ENCODE measurements around the gene CDH24. TPM values are rescaled to one million over a fixed set of nuclear protein-coding genes. Genes with fewer than 3 reads are reported as not detected.

The CDH24 gene
- total RNA-seq, 1 experiment from 2014 or later = 9.0 TPM

- Histone ChIP-seq H3K9me3 (ENCODE audit: control insufficient read depth, insufficient read depth, low read depth, low read length) (no peaks in the 10 kb centered on the region), H3K36me3 (ENCODE audit: control insufficient read depth, insufficient read depth, low read length) (no peaks in the 10 kb centered on the region), H3K27me3 (ENCODE audit: control insufficient read depth, insufficient read depth, low read length) (no peaks in the 10 kb centered on the region), H3K4me1 (ENCODE audit: control insufficient read depth, insufficient read depth, low read length) (peaks cover 4% of the 10 kb centered on the region), H3K4me3 (ENCODE audit: low read depth in 2 of 2, low read length in 2 of 2) (no peak overlapping the region), H3K27ac (ENCODE audit: low read length) (no peak overlapping the region)
- DNase-seq (ENCODE audit: low read depth, low spot score) = no peak
- ChIA-PET CTCF (interaction anchor here (0.5 to 0.6 kb wide), 2 partner anchors 45 to 57 kb away, joined by 6 to 7 read pairs; no protein-coding TSS in a partner anchor), POLR2A (no interaction called here)
- no peak for TF ChIP-seq TCF7L2 (IDR thresholded peaks at IDR 0.05; ENCODE audit: low read depth, low read length)
- no peak for ATAC-seq
- intact Hi-C loops (cut with micrococcal nuclease; ENCODE audit: unreplicated experiment) (no loop called here), in situ Hi-C loops (cut with HindIII; ENCODE audit: low pct_unique_long_range_greater_than_20kb, low sequenced_read_pairs) (no loop called here)
- BruUV-seq (replicated peaks) = no TSS peak
Observed at GRCh38 chr14:23000860-23001259, 56.5 kb downstream of the CDH24 start.

DNA sequence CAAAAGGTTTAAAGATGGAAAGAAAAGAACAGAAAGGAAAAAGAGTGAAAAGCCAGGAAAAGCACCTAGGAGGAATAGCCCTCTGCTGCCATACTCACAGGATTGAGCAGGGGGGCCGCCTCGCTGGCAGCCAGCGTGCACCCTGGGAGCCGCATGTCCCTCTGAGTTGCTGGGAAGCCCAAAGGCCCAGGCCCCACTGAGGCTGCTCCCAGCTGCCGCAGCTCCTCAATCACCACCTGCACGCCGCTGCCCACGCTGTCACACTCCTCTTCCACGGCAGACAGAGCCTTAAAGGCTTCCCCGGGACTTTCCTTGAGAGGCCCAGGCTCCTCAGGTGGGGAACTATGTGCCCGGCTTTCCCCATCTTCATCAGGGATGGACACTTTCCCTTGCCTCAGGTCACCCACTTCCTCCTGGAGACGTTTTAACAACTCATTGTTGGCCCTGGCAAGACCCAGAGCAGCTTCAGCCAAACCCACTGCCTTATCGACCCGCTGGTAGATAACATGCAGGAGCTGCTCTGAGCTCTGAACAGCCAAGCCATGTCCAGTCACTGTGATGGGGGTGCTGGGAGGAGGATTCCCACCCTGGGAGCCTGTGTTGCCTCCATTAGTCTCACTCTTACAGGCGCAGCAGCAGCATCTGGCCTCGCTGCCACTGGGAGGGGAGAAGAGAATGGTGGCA, 58.8 kb downstream of the CDH24 start:
- TF ChIP-seq CTCF (IDR thresholded peaks at IDR 0.05) (no peak), REST (IDR thresholded peaks at IDR 0.05; ENCODE audit: insufficient read depth in 1 of 2, low read depth in 2 of 2, low read length in 1 of 2) (no peak), POLR2AphosphoS5 (IDR thresholded peaks at IDR 0.05; ENCODE audit: low read depth, low read length) (no peak), SIN3A (IDR thresholded peaks at IDR 0.05; ENCODE audit: borderline replicate concordance, insufficient read depth, low read depth, low read length) (no peak), TCF7L2 (IDR thresholded peaks at IDR 0.05; ENCODE audit: low read depth, low read length) (no peak)
- no peak for DNase-seq (ENCODE audit: low read depth, low spot score)
- Histone ChIP-seq H3K27me3 (ENCODE audit: control insufficient read depth, insufficient read depth, low read length) (no peaks in the 10 kb centered on the region), H3K4me3 (ENCODE audit: low read depth in 2 of 2, low read length in 2 of 2) (no peak overlapping the region), H3K27ac (ENCODE audit: low read length) (no peak overlapping the region), H3K36me3 (ENCODE audit: control insufficient read depth, insufficient read depth, low read length) (no peaks in the 10 kb centered on the region), H3K4me1 (ENCODE audit: control insufficient read depth, insufficient read depth, low read length) (peaks cover 5% of the 10 kb centered on the region; the same call in 1 of the 2 replicates), H3K9me3 (ENCODE audit: control insufficient read depth, insufficient read depth, low read depth, low read length) (no peaks in the 10 kb centered on the region)
- no TSS peak for BruUV-seq (replicated peaks)
- intact Hi-C loops (cut with micrococcal nuclease; ENCODE audit: unreplicated experiment) = no loop called here
- ATAC-seq = no peak
- in situ Hi-C loops (cut with HindIII; ENCODE audit: low pct_unique_long_range_greater_than_20kb, low sequenced_read_pairs) = no loop called here
- CTCF ChIA-PET = interaction anchor here (0.6 kb wide), 1 partner anchor 49 kb away, joined by 3 read pairs; no protein-coding TSS in a partner anchor
- POLR2A ChIA-PET = no interaction called here

GRCh38 chr14:22997676-22998323, 59.5 kb downstream of the CDH24 start:
- in situ Hi-C loops (cut with HindIII; ENCODE audit: low pct_unique_long_range_greater_than_20kb, low sequenced_read_pairs) = no loop called here
- Histone ChIP-seq H3K4me1 (ENCODE audit: control insufficient read depth, insufficient read depth, low read length) (peaks cover 5% of the 10 kb centered on the region; the same call in 1 of the 2 replicates), H3K4me3 (ENCODE audit: low read depth in 2 of 2, low read length in 2 of 2) (no peak overlapping the region), H3K27me3 (ENCODE audit: control insufficient read depth, insufficient read depth, low read length) (no peaks in the 10 kb centered on the region), H3K36me3 (ENCODE audit: control insufficient read depth, insufficient read depth, low read length) (no peaks in the 10 kb centered on the region), H3K9me3 (ENCODE audit: control insufficient read depth, insufficient read depth, low read depth, low read length) (no peaks in the 10 kb centered on the region), H3K27ac (ENCODE audit: low read length) (no peak overlapping the region)
- intact Hi-C loops (cut with micrococcal nuclease; ENCODE audit: unreplicated experiment) = no loop called here
- DNase-seq (ENCODE audit: low read depth, low spot score) = no peak
- no peak for ATAC-seq
- no TSS peak for BruUV-seq (replicated peaks)
- TF ChIP-seq CTCF (IDR thresholded peaks at IDR 0.05) (no peak), REST (IDR thresholded peaks at IDR 0.05; ENCODE audit: insufficient read depth in 1 of 2, low read depth in 2 of 2, low read length in 1 of 2) (no peak), POLR2AphosphoS5 (IDR thresholded peaks at IDR 0.05; ENCODE audit: low read depth, low read length) (no peak), SIN3A (IDR thresholded peaks at IDR 0.05; ENCODE audit: borderline replicate concordance, insufficient read depth, low read depth, low read length) (no peak), TCF7L2 (IDR thresholded peaks at IDR 0.05; ENCODE audit: low read depth, low read length) (no peak)
- POLR2A ChIA-PET = no interaction called here
- CTCF ChIA-PET = interaction anchor here (0.6 kb wide), 1 partner anchor 50 kb away, joined by 3 read pairs; no protein-coding TSS in a partner anchor
